GM23338 (cell line): Measurements from ENCODE around the gene RAB43. TPM values are rescaled to one million over a fixed set of nuclear protein-coding genes. Genes with fewer than 3 reads are reported as not detected.

Source experiments
- ATAC-seq: fragments of 200-7000 bp; cut with Tn5 transposase; 3 replicates; pipeline ENCODE4 v1.9.1; 2020
- DNase-seq: peaks from one replicate; pipeline ENCODE4 v3.0.0-alpha.2; 2015; ENCODE audit warnings: low spot score
- H2AFZ ChIP-seq: fragments of 200-600 bp; sonication (generic); 2 replicates; pipeline ENCODE4 v1.8.0; 2016; ENCODE audit warnings: antibody characterized with exemption, mild to moderate bottlenecking, moderate library complexity
- H3F3A ChIP-seq: fragments of 200-600 bp; sonication (generic); replicated peaks from 2 replicates; pipeline ENCODE4 v1.8.0; 2017; ENCODE audit warnings: antibody characterized with exemption, mixed run types, low read depth
- H3K27ac ChIP-seq: fragments of 200-600 bp; sonication (generic); 2 replicates; pipeline ENCODE4 v1.6.1; 2016; ENCODE audit warnings: low read depth
- H3K27me3 ChIP-seq: fragments of 200-600 bp; sonication (generic); 2 replicates; pipeline ENCODE4 v1.8.0; 2016; ENCODE audit warnings: mild to moderate bottlenecking, mixed run types, moderate library complexity; ENCODE audit not compliant: insufficient read depth
- H3K36me3 ChIP-seq: fragments of 200-600 bp; sonication (generic); 2 replicates; pipeline ENCODE4 v1.8.0; 2016; ENCODE audit warnings: mild to moderate bottlenecking; ENCODE audit not compliant: insufficient read depth
- H3K4me1 ChIP-seq: fragments of 200-600 bp; sonication (generic); 2 replicates; pipeline ENCODE4 v1.8.0; 2016; ENCODE audit warnings: mild to moderate bottlenecking, moderate library complexity; ENCODE audit not compliant: insufficient read depth
- H3K4me2 ChIP-seq: fragments of 200-600 bp; sonication (generic); 2 replicates; pipeline ENCODE4 v1.7.1; 2017; ENCODE audit warnings: mixed run types
- H3K4me3 ChIP-seq: fragments of 200-600 bp; sonication (generic); 2 replicates; pipeline ENCODE4 v1.6.1; 2016; ENCODE audit warnings: mixed run types
- H3K79me2 ChIP-seq: fragments of 200-600 bp; sonication (generic); replicated peaks from 2 replicates; pipeline ENCODE4 v1.8.0; 2017; ENCODE audit warnings: mild to moderate bottlenecking; ENCODE audit not compliant: insufficient read depth
- H3K9me2 ChIP-seq: fragments of 200-600 bp; sonication (generic); 2 replicates; pipeline ENCODE4 v1.8.0; 2017; ENCODE audit not compliant: insufficient read depth
- H4K20me1 ChIP-seq: fragments of 200-600 bp; sonication (generic); replicated peaks from 2 replicates; pipeline ENCODE4 v1.8.0; 2017; ENCODE audit warnings: mild to moderate bottlenecking; ENCODE audit not compliant: insufficient read depth
- H3K27ac Mint-ChIP-seq: 2 replicates; pipeline ENCODE4 v1.8.0; 2020; ENCODE audit warnings: inconsistent platforms, mild to moderate bottlenecking, moderate library complexity, mixed read lengths
- H3K27me3 Mint-ChIP-seq: 3 replicates; pipeline ENCODE4 v1.8.0; 2022; ENCODE audit warnings: low read depth, mild to moderate bottlenecking, moderate library complexity, mixed read lengths, inconsistent platforms; ENCODE audit not compliant: insufficient read depth, poor library complexity
- H3K36me3 Mint-ChIP-seq: 3 replicates; pipeline ENCODE4 v1.8.0; 2021; ENCODE audit warnings: low read depth, mild to moderate bottlenecking, inconsistent platforms, moderate library complexity, mixed read lengths
- H3K4me1 Mint-ChIP-seq: 3 replicates; pipeline ENCODE4 v1.8.0; 2020; ENCODE audit warnings: mild to moderate bottlenecking, inconsistent platforms, mixed read lengths
- H3K4me3 Mint-ChIP-seq: 3 replicates; pipeline ENCODE4 v1.8.0; 2021; ENCODE audit warnings: moderate library complexity, mild to moderate bottlenecking, inconsistent platforms, mixed read lengths
- H3K9me3 Mint-ChIP-seq: 3 replicates; pipeline ENCODE4 v1.8.0; 2020; ENCODE audit warnings: moderate library complexity, mild to moderate bottlenecking, inconsistent platforms, mixed read lengths
- CREB1 ChIP-seq: fragments of 250-450 bp; sonication (Bioruptor Pico); IDR thresholded peaks from 2 replicates; pipeline ENCODE4 v1.5.0; 2020; ENCODE audit warnings: low read depth, mild to moderate bottlenecking, moderate library complexity
- CTCF ChIP-seq, 2 experiments: fragments of 200-600 bp in 1 of 2; sonication (generic) in 1 of 2; conservative IDR thresholded peaks; 2 replicates each; pipeline versions ENCODE4 v1.5.1 to v1.6.1; 2016 to 2017; ENCODE audit warnings: antibody characterized with exemption in 2 of 2, low read depth in 2 of 2, mild to moderate bottlenecking in 2 of 2, moderate library complexity in 1 of 2
- ETS1 ChIP-seq: IDR thresholded peaks from 2 replicates; pipeline ENCODE4 v1.6.1; 2016; ENCODE audit warnings: antibody characterized with exemption
- EZH2 ChIP-seq: fragments of 200-600 bp; sonication (generic); IDR thresholded peaks from one replicate; pipeline ENCODE4 v1.8.0; 2017; ENCODE audit warnings: antibody characterized with exemption, mild to moderate bottlenecking, low read depth; ENCODE audit not compliant: unreplicated experiment
- EZH2phosphoT487 ChIP-seq: fragments of 200-600 bp; sonication (generic); IDR thresholded peaks from one replicate; pipeline ENCODE4 v1.8.1; 2018; ENCODE audit warnings: antibody characterized with exemption; ENCODE audit not compliant: unreplicated experiment
- JUNB ChIP-seq: IDR thresholded peaks from one replicate; pipeline ENCODE4 v1.6.1; 2016; ENCODE audit warnings: antibody characterized with exemption; ENCODE audit not compliant: unreplicated experiment
- NANOG ChIP-seq: IDR thresholded peaks from 2 replicates; pipeline ENCODE4 v1.6.1; 2016; ENCODE audit warnings: antibody characterized with exemption, borderline replicate concordance
- POLR2AphosphoS5 ChIP-seq: IDR thresholded peaks from 2 replicates; pipeline ENCODE4 v1.6.1; 2016; ENCODE audit warnings: antibody characterized with exemption, low read depth
- STAT1 ChIP-seq: IDR thresholded peaks from one replicate; pipeline ENCODE4 v1.6.1; 2016; ENCODE audit warnings: antibody characterized with exemption; ENCODE audit not compliant: unreplicated experiment
- ZNF114 ChIP-seq: fragments of 250-450 bp; sonication (Bioruptor Pico); IDR thresholded peaks from 2 replicates; pipeline ENCODE4 v1.5.0; 2020; ENCODE audit warnings: mild to moderate bottlenecking, moderate library complexity
- ZNF331 ChIP-seq: fragments of 250-450 bp; sonication (Bioruptor Pico); IDR thresholded peaks from 2 replicates; pipeline ENCODE4 v1.5.0; 2020; ENCODE audit warnings: low read depth, mild to moderate bottlenecking, moderate library complexity
- ZNF462 ChIP-seq: fragments of 250-450 bp; sonication (Bioruptor Pico); IDR thresholded peaks from 2 replicates; pipeline ENCODE4 v1.5.0; 2020; ENCODE audit warnings: mild to moderate bottlenecking, moderate library complexity
- polyA plus RNA-seq: library from polyadenylated mRNA; unstranded; fragments of >200 nt; fragmentation: Nextera tagmentation; extraction: Ambion mirVana; gene quantifications from 2 replicates; pipeline ENCODE4 v1.2.1, GENCODE V29; 2016
- total RNA-seq: library from RNA; depleted of rRNA; stranded (reverse); fragments of >200 nt; shearing (Covaris generic); gene quantifications from 2 replicates; pipeline ENCODE4 v1.2.3, GENCODE V29; 2014
- TF ChIP-seq, protein P1 (sequence below): IDR thresholded peaks from one replicate; pipeline ENCODE4 v1.6.1; 2018; ENCODE audit warnings: antibody characterized with exemption; ENCODE audit not compliant: unreplicated experiment

Gene RAB43
- total and polyA plus RNA-seq, 2 experiments from 2014 or later = 5.7 to 37.0 TPM

DNA sequence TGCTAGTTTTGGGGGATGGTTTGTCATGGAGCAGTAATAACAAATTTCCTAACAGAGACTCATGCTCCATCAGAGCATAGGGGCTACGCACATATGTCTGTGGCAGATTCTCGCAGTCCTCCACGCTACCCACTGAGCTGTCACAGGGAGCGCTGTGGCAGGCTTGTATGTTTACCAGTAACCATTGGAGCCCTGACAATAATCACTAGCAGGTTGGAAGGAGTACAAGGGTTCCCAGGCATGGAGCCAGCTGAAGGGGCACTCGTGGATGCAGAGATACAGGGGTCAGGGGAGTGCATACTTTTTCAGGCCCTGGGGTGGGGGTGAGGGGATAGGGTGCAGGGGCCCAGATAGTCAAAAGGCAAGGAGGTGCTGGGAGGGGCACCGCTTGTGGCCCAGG is 68.9 kb downstream of the RAB43 start:
- H3K36me3 Mint-ChIP-seq = peaks cover 7% of the 10 kb centered on the region
- no peak overlapping the region for H3K27ac ChIP-seq
- no peak for DNase-seq
- no peaks in the 10 kb centered on the region for H3K27me3 Mint-ChIP-seq
- H4K20me1 ChIP-seq = no peaks in the 10 kb centered on the region
- no peaks in the 10 kb centered on the region for H3K4me1 ChIP-seq
- no peaks in the 10 kb centered on the region for H3F3A ChIP-seq
- H3K27ac Mint-ChIP-seq = no peak overlapping the region
- peaks cover 7% of the 10 kb centered on the region for H3K9me3 Mint-ChIP-seq
- ATAC-seq = no peak
- H3K27me3 ChIP-seq = peaks cover 5% of the 10 kb centered on the region; the same call in 1 of the 2 replicates
- no peaks in the 10 kb centered on the region for H3K79me2 ChIP-seq
- no peak overlapping the region for H3K4me3 Mint-ChIP-seq
- no peak overlapping the region for H3K4me2 ChIP-seq
- TF ChIP-seq CTCF (conservative IDR thresholded peaks at IDR 0.05; ENCODE audit: low read depth in 2 of 2) (no peak), CREB1 (CRISPR knock-in tag) (no peak), ZNF462 (CRISPR knock-in tag) (no peak), STAT1 (no peak), EZH2phosphoT487 (no peak), EZH2 (no peak), POLR2AphosphoS5 (no peak), ETS1 (no peak), NANOG (no peak), JUNB (no peak), ZNF331 (CRISPR knock-in tag) (no peak), ZNF114 (no peak)
- TF ChIP-seq, protein P1, sequence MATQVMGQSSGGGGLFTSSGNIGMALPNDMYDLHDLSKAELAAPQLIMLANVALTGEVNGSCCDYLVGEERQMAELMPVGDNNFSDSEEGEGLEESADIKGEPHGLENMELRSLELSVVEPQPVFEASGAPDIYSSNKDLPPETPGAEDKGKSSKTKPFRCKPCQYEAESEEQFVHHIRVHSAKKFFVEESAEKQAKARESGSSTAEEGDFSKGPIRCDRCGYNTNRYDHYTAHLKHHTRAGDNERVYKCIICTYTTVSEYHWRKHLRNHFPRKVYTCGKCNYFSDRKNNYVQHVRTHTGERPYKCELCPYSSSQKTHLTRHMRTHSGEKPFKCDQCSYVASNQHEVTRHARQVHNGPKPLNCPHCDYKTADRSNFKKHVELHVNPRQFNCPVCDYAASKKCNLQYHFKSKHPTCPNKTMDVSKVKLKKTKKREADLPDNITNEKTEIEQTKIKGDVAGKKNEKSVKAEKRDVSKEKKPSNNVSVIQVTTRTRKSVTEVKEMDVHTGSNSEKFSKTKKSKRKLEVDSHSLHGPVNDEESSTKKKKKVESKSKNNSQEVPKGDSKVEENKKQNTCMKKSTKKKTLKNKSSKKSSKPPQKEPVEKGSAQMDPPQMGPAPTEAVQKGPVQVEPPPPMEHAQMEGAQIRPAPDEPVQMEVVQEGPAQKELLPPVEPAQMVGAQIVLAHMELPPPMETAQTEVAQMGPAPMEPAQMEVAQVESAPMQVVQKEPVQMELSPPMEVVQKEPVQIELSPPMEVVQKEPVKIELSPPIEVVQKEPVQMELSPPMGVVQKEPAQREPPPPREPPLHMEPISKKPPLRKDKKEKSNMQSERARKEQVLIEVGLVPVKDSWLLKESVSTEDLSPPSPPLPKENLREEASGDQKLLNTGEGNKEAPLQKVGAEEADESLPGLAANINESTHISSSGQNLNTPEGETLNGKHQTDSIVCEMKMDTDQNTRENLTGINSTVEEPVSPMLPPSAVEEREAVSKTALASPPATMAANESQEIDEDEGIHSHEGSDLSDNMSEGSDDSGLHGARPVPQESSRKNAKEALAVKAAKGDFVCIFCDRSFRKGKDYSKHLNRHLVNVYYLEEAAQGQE = no peak
- H2AFZ ChIP-seq = no peak overlapping the region
- no peak overlapping the region for H3K4me3 ChIP-seq
- H3K9me2 ChIP-seq = peaks cover 5% of the 10 kb centered on the region; the same call in 1 of the 2 replicates
- H3K4me1 Mint-ChIP-seq = peaks cover 4% of the 10 kb centered on the region; the same call in 2 of the 3 replicates
- H3K36me3 ChIP-seq = peaks cover 5% of the 10 kb centered on the region; the same call in 1 of the 2 replicates
